GM18517 (cell line): ENCODE data around the gene SLC25A24.
"Not testable (repeated sequence)": the region's sequence is repeated elsewhere in the genome, so short reads cannot be mapped to it uniquely, and the experiment has no call there.

Experiments used
- ATAC-seq: cut with Tn5 transposase; IDR thresholded peaks from one replicate; pipeline ENCODE4 v1.9.1; 2021; ENCODE audit warnings: mild to moderate bottlenecking, moderate library complexity; ENCODE audit not compliant: unreplicated experiment

SLC25A24 gene

GRCh38 chr1:108199201-108199691 is 897 bp downstream of the SLC25A24 start:
- ATAC-seq: no peak

- no peak for ATAC-seq
Observed at GRCh38 chr1:108194051-108194450, 6.1 kb downstream of the SLC25A24 start.

- no peak for ATAC-seq
Observed at GRCh38 chr1:108193333-108193732, 6.8 kb downstream of the SLC25A24 start.

GRCh38 chr1:108192581-108192980 is 7.6 kb downstream of the SLC25A24 start:
- ATAC-seq: no peak

GRCh38 chr1:108190686-108191416 is 9.3 kb downstream of the SLC25A24 start:
- no peak for ATAC-seq

- no peak for ATAC-seq
Observed at GRCh38 chr1:108190001-108190634, 10.0 kb downstream of the SLC25A24 start.

- ATAC-seq: no peak
Observed at GRCh38 chr1:108188801-108189200, 11.3 kb downstream of the SLC25A24 start.

GRCh38 chr1:108182959-108183700 is 17.0 kb downstream of the SLC25A24 start:
- no peak for ATAC-seq

- no peak for ATAC-seq
Observed at GRCh38 chr1:108179018-108179417, 21.1 kb downstream of the SLC25A24 start.

GRCh38 chr1:108162409-108162808 is 37.7 kb downstream of the SLC25A24 start:
- not testable (repeated sequence) for ATAC-seq

GRCh38 chr1:108159951-108160350 is 40.2 kb downstream of the SLC25A24 start:
- ATAC-seq: not testable (repeated sequence)

GRCh38 chr1:108158893-108159453 is 41.2 kb downstream of the SLC25A24 start:
- ATAC-seq: no peak

- no peak for ATAC-seq
Observed at GRCh38 chr1:108154314-108154713, 45.8 kb downstream of the SLC25A24 start.

- no peak for ATAC-seq
Observed at GRCh38 chr1:108152782-108153222, 47.3 kb downstream of the SLC25A24 start.

GRCh38 chr1:108151548-108151947 is 48.6 kb downstream of the SLC25A24 start:
- ATAC-seq: no peak

- ATAC-seq: no peak
Observed at GRCh38 chr1:108149796-108150467, 50.2 kb downstream of the SLC25A24 start.

GRCh38 chr1:108144569-108144968 is 55.6 kb downstream of the SLC25A24 start:
- not testable (repeated sequence) for ATAC-seq

- ATAC-seq: no peak
Observed at GRCh38 chr1:108142773-108143394, 57.3 kb downstream of the SLC25A24 start.

- ATAC-seq: no peak
Observed at GRCh38 chr1:108142258-108142657, 57.9 kb downstream of the SLC25A24 start.

- ATAC-seq: no peak
Observed at GRCh38 chr1:108141621-108142020, 58.5 kb downstream of the SLC25A24 start.
